Left lung (tissue), 10 donors: ENCODE measurements around the gene TENM3. TPM values are rescaled to one million over a fixed set of nuclear protein-coding genes. Genes with fewer than 3 reads are reported as not detected.

ENCODE experiments used
- ATAC-seq: fragments of 200-7000 bp; cut with Tn5 transposase; one replicate; pipeline ENCODE4 v1.9.1; 2020; ENCODE audit warnings: moderate library complexity
- DNase-seq, 4 donors: peaks; one replicate each; pipeline ENCODE4 v3.0.0-alpha.2; 2013 to 2020
- H3K27ac ChIP-seq, 2 donors: fragments of 200-600 bp; sonication (generic) in 1 of 2; one replicate each; pipeline versions ENCODE4 v1.5.0 to v1.8.0; 2020 to 2021
- H3K27me3 ChIP-seq, 2 donors: fragments of 200-600 bp; sonication (generic) in 1 of 2; one replicate each; pipeline versions ENCODE4 v1.5.0 to v1.8.0; 2020 to 2021
- H3K36me3 ChIP-seq, 2 donors: fragments of 200-600 bp; sonication (generic) in 1 of 2; one replicate each; pipeline versions ENCODE4 v1.5.0 to v1.8.0; 2020 to 2021
- H3K4me1 ChIP-seq, 2 donors: fragments of 200-600 bp; one replicate each; pipeline ENCODE4 v1.8.0; 2021
- H3K4me3 ChIP-seq, 2 donors: fragments of 200-600 bp; sonication (generic) in 1 of 2; one replicate each; pipeline versions ENCODE4 v1.5.0 to v1.8.0; 2020 to 2021; ENCODE audit warnings: mild to moderate bottlenecking in 1 of 2
- H3K9me3 ChIP-seq, 2 donors: fragments of 200-600 bp; sonication (generic) in 1 of 2; one replicate each; pipeline versions ENCODE4 v1.5.0 to v1.8.0; 2020 to 2021
- intact Hi-C, 2 donors: fragments of 100-400 bp; cut with DNase I; formaldehyde crosslinking; loops; one replicate each; pipeline versions ENCODE4 v1.11.2 to v1.14.2; 2022
- polyA plus RNA-seq, 6 donors: library from polyadenylated mRNA; unstranded; fragments of 120-200 nt; gene quantifications; one replicate each; pipeline ENCODE4 v1.2.1, GENCODE V29; 2013; ENCODE audit not compliant: insufficient read length in 6 of 6
- total RNA-seq, 2 donors: library from RNA; stranded (reverse); fragmentation: NEBNext Ultra II Directional; extraction: Animal tissue kit (Norgen Biotek cat#: 25700); gene quantifications; one replicate each; pipeline ENCODE4 v1.2.1, GENCODE V29; 2021
- TF ChIP-seq, protein P1 (sequence below), 2 donors: fragments of 200-600 bp; sonication (generic) in 1 of 2; IDR thresholded peaks; one replicate each; pipeline versions ENCODE4 v1.5.0 to v1.8.0; 2021; ENCODE audit warnings: antibody characterized with exemption in 2 of 2
- donor health status: DM: no; HTN: yes; CAD: no.
- donor health status: DM: no; HTN: no; CAD: no.

Gene TENM3
- total and polyA plus RNA-seq, 8 donors = 2.2 to 5.6 (median 3.1) TPM

DNA sequence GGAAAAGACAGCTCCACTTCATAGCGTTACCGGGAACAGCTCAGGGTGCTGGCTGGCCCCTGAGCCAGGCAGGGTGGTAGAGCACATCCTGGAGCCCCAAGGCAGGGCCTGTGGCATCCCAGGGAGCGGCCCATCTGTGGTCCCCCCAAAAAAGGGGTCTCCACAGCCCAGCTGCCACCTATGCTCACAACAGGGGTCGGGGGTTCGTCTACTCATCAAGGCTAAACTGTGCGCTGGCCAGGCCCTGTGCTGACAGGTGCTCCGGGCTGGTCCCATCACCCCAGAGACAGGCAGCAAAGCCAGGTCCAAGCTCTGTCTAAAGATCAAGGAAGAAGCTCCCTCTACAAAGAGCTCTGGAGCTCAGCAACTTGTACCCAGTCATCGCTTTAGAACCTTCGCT lies 596.1 kb downstream of the TENM3 start:
- Histone ChIP-seq H3K9me3 (no peaks in the 10 kb centered on the region), H3K4me3 (no peak overlapping the region), H3K27ac (no peak overlapping the region), H3K4me1 (no peaks in the 10 kb centered on the region), H3K36me3 (no peaks in the 10 kb centered on the region), H3K27me3 (peaks cover 0 to 21% of the 10 kb centered on the region in 2 donors)
- no peak for DNase-seq
- no peak for ATAC-seq
- intact Hi-C loops = no loop called here
- TF ChIP-seq, protein P1, sequence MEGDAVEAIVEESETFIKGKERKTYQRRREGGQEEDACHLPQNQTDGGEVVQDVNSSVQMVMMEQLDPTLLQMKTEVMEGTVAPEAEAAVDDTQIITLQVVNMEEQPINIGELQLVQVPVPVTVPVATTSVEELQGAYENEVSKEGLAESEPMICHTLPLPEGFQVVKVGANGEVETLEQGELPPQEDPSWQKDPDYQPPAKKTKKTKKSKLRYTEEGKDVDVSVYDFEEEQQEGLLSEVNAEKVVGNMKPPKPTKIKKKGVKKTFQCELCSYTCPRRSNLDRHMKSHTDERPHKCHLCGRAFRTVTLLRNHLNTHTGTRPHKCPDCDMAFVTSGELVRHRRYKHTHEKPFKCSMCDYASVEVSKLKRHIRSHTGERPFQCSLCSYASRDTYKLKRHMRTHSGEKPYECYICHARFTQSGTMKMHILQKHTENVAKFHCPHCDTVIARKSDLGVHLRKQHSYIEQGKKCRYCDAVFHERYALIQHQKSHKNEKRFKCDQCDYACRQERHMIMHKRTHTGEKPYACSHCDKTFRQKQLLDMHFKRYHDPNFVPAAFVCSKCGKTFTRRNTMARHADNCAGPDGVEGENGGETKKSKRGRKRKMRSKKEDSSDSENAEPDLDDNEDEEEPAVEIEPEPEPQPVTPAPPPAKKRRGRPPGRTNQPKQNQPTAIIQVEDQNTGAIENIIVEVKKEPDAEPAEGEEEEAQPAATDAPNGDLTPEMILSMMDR (IDR thresholded peaks at IDR 0.05) = no peak

DNA sequence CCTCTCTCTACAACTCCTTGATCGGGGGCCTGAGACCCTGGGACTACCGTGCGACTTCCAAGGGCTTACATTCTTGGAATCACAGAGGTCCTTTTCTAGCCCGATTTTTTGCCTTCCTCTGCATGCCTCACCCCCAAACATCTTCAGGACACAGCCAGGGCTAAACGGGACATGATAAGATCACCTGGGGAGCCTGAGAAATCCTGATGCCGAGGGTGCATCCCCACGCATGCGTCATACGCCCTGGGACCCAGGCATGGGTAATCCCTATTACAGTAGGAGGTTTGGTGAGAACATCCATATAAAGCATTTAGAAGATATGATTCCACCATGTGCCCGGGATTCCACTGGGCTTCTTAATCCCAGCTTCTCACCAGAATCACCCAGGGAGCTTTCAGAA lies 596.9 kb downstream of the TENM3 start:
- no peaks in the 10 kb centered on the region for H3K36me3 ChIP-seq
- peaks cover 0 to 14% of the 10 kb centered on the region in 2 donors for H3K27me3 ChIP-seq
- TF ChIP-seq, protein P1 (IDR thresholded peaks at IDR 0.05) = no peak
- H3K4me3 ChIP-seq = no peak overlapping the region
- intact Hi-C loops = no loop called here
- DNase-seq (no peak), ATAC-seq (no peak)
- no peaks in the 10 kb centered on the region for H3K9me3 ChIP-seq
- no peak overlapping the region for H3K27ac ChIP-seq
- H3K4me1 ChIP-seq = no peaks in the 10 kb centered on the region

DNA sequence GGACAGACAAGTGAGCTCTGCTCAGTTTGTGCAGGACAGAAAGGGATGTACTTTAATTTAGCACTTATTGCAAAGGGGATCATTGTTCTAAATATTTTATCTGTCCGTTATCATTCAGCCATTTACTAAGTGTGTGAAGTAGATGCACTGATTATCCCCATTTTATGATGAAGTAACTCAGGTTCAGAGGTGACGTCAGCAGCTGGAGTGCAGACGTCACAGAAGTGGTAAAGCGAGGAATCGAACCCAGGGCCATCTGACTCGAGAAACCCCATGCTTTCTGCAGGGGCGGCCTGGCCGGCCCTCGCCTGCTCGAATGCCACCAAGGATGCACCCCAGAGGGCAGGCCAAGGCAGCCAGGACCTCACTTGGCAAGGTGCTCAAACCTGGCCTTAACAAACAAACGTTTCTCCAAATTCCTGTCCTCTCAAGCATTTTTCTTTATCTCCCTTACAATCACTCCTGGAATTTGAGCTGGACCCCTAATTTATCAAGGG lies 599.0 kb downstream of the TENM3 start:
- DNase-seq (no peak), ATAC-seq (no peak)
- no peak overlapping the region for H3K27ac ChIP-seq
- no peaks in the 10 kb centered on the region for H3K27me3 ChIP-seq
- H3K4me3 ChIP-seq = no peak overlapping the region
- H3K4me1 ChIP-seq = no peaks in the 10 kb centered on the region
- H3K36me3 ChIP-seq = no peaks in the 10 kb centered on the region
- intact Hi-C loops = no loop called here
- TF ChIP-seq, protein P1 (IDR thresholded peaks at IDR 0.05) = no peak
- no peaks in the 10 kb centered on the region for H3K9me3 ChIP-seq

DNA sequence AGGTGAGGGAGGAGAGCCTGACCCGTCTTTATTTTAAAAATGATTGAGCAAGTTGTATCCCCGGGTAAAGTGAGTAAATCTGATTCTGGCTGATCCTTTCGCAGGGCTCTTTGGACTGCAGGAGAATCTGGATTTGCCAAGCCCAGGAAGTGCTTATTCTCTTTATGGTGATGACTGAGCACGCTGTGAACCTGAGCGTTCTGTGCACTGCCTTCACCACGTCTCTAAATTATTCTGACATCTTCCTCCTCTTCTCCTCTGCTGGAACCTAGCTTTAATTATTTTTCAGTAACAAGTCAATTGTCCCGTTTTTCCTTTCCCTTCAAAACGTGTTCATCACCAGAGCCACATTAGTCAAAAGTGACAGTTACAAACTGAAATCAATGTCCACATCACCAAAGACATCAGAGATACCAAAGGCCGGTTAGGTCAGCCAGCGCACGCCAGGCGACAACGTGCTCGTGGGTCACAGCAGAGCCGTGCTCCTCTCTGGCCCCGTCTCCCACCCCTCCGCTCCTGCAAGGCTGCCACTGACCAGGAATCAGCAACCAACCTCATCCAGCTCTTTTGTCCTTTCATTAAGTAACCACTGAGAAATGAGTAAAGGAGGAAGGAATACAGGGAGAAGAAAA lies 599.7 kb downstream of the TENM3 start:
- intact Hi-C loops = no loop called here

DNA sequence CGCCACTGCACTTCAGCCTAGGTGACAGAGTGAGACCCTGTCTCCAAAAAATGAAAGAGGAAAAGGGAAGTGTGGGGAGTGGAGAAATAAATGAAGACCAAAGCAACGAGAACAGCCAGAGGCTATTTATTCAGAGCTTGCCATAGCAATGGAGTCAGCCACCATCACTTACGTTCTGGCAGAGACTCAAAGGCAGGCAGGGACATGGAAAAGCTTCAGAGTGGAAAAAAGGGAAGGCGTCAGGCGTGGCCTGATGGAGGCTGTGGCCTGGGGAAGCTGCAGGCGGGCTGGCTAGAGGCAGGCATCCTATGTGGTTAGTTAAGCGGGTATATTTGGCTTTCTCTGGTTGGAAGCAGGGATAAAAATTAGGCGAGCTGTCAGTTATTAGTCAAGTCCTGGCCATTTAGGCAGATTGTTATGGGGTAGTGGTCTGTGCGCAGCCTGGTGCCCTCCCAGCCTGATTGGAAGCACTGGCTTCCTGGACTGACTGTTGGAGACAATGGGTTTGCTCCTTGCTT lies 600.7 kb downstream of the TENM3 start:
- Histone ChIP-seq H3K9me3 (no peaks in the 10 kb centered on the region), H3K4me1 (no peaks in the 10 kb centered on the region)

More for the DNA sequence above, 599.7 kb downstream of the TENM3 start:
- TF ChIP-seq, protein P1 (IDR thresholded peaks at IDR 0.05) = no peak
- no peaks in the 10 kb centered on the region for H3K4me1 ChIP-seq
- no peak overlapping the region for H3K27ac ChIP-seq
- no peaks in the 10 kb centered on the region for H3K36me3 ChIP-seq
- no peak overlapping the region for H3K4me3 ChIP-seq
- DNase-seq = no peak
- H3K9me3 ChIP-seq = no peaks in the 10 kb centered on the region
- ATAC-seq = no peak
- no peaks in the 10 kb centered on the region for H3K27me3 ChIP-seq

More for the DNA sequence above, 600.7 kb downstream of the TENM3 start:
- no peak for ATAC-seq
- Histone ChIP-seq H3K27ac (no peak overlapping the region), H3K27me3 (no peaks in the 10 kb centered on the region), H3K36me3 (no peaks in the 10 kb centered on the region), H3K4me3 (no peak overlapping the region)
- TF ChIP-seq, protein P1 (IDR thresholded peaks at IDR 0.05) = no peak
- intact Hi-C loops = no loop called here
- no peak for DNase-seq
